ENCODE data around the gene DCXR.

GRCh38 chr17:81996232-81996756, 41.2 kb downstream of the DCXR start:
- TF ChIP-seq CTCF (IDR thresholded peaks at IDR 0.05; ENCODE audit: extremely low read depth in 1 of 2, insufficient read depth in 1 of 2, low read depth in 1 of 2, low read length in 2 of 2) = no peak
- no peak for TF ChIP-seq FOS (IDR thresholded peaks at IDR 0.05; ENCODE audit: borderline replicate concordance, insufficient read depth, low read length)
- no peak for TF ChIP-seq POLR2A (IDR thresholded peaks at IDR 0.05; ENCODE audit: low read depth, low read length)
- TF ChIP-seq EZH2 (IDR thresholded peaks at IDR 0.05; ENCODE audit: borderline replicate concordance, low read depth, low read length, severe bottlenecking) = no peak
- no peak for TF ChIP-seq POLR2AphosphoS5 (IDR thresholded peaks at IDR 0.05; ENCODE audit: insufficient read depth, low read depth, low read length)
- TF ChIP-seq JUN (IDR thresholded peaks at IDR 0.05; ENCODE audit: borderline replicate concordance, insufficient read depth, insufficient read length, low read depth) = no peak

Data from endothelial cell of umbilical vein (primary cell).